T-cell (primary cell): ENCODE measurements around the gene CYB5R4. TPM values are rescaled to one million over a fixed set of nuclear protein-coding genes. Genes with fewer than 3 reads are reported as not detected.

ENCODE experiments used
- ATAC-seq, 4 experiments: fragments of 200-7000 bp in 3 of 4; fragments of 150-1000 bp in 1 of 4; cut with Tn5 transposase; replicated peaks in 1 of 4; 1 replicate in 3 of 4; 2 replicates in 1 of 4; pipeline ENCODE4 v1.10.0; 2021; ENCODE audit warnings: moderate library complexity in 3 of 4, mild to moderate bottlenecking in 2 of 4, moderate number of reproducible peaks in 1 of 4
- CTCF ChIA-PET, 2 donors: fragments of 300-600 bp; sonication (Branson Sonifier 250); formaldehyde crosslinking; loops; one replicate each; lab custom pipeline; 2022; ENCODE audit warnings: antibody characterized with exemption in 2 of 2; lab: Charles Lee
- POLR2A ChIA-PET, 2 donors: fragments of 300-600 bp; sonication (Branson Sonifier 250); formaldehyde crosslinking; loops; one replicate each; lab custom pipeline; 2022; ENCODE audit warnings: antibody characterized with exemption in 2 of 2; lab: Charles Lee
- DNase-seq, 35 experiments: peaks; one replicate each; pipeline versions ENCODE4 v3.0.0 to v3.0.0-alpha.2; 2013 to 2023
- H3K27ac ChIP-seq: one replicate; pipeline ENCODE4 v1.5.1; 2013; ENCODE audit warnings: low read length
- H3K27me3 ChIP-seq, 2 experiments: replicated peaks in 1 of 2; 1 replicate in 1 of 2; 2 replicates in 1 of 2; pipeline versions ENCODE4 v1.6.1 to v1.7.0; 2013; ENCODE audit warnings: low read length in 1 of 2, mixed read lengths in 1 of 2; ENCODE audit not compliant: control insufficient read depth in 2 of 2, insufficient read depth in 2 of 2; ENCODE audit errors: extremely low read depth in 1 of 2
- H3K36me3 ChIP-seq, 2 donors: 1 replicate in 1 of 2; 2 replicates in 1 of 2; pipeline versions ENCODE4 v1.6.1 to v1.7.0; 2013; ENCODE audit warnings: low read length in 1 of 2; ENCODE audit not compliant: control insufficient read depth in 2 of 2, insufficient read depth in 1 of 2; ENCODE audit errors: extremely low read depth in 1 of 2
- H3K4me1 ChIP-seq, 2 experiments: 1 replicate in 1 of 2; 2 replicates in 1 of 2; pipeline versions ENCODE4 v1.6.1 to v1.7.0; 2013; ENCODE audit warnings: low read length in 2 of 2, mixed read lengths in 1 of 2; ENCODE audit not compliant: insufficient read depth in 2 of 2, control insufficient read depth in 1 of 2; ENCODE audit errors: extremely low read depth in 1 of 2
- H3K4me3 ChIP-seq, 2 donors: 1 replicate in 1 of 2; 2 replicates in 1 of 2; pipeline versions ENCODE4 v1.5.1 to v1.7.0; 2013; ENCODE audit warnings: mild to moderate bottlenecking in 2 of 2, low read length in 1 of 2, moderate library complexity in 1 of 2; ENCODE audit not compliant: control insufficient read depth in 1 of 2; ENCODE audit errors: extremely low read depth in 1 of 2
- H3K9me3 ChIP-seq: 2 replicates; pipeline ENCODE4 v1.7.0; 2013
- H3K27ac Mint-ChIP-seq, 2 donors: one replicate each; pipeline ENCODE4 v1.8.0; 2020 to 2021; ENCODE audit warnings: mild to moderate bottlenecking in 2 of 2, mixed read lengths in 2 of 2
- H3K27me3 Mint-ChIP-seq, 2 donors: one replicate each; pipeline ENCODE4 v1.8.0; 2021 to 2022; ENCODE audit warnings: mixed read lengths in 2 of 2
- H3K36me3 Mint-ChIP-seq: one replicate; pipeline ENCODE4 v1.8.0; 2021; ENCODE audit warnings: mixed read lengths
- H3K4me1 Mint-ChIP-seq, 3 donors: one replicate each; pipeline ENCODE4 v1.8.0; 2020 to 2022; ENCODE audit warnings: mixed read lengths in 3 of 3, mild to moderate bottlenecking in 1 of 3
- H3K4me3 Mint-ChIP-seq, 3 donors: one replicate each; pipeline ENCODE4 v1.8.0; 2020 to 2022; ENCODE audit warnings: mild to moderate bottlenecking in 3 of 3, mixed read lengths in 3 of 3, moderate library complexity in 3 of 3
- H3K9me3 Mint-ChIP-seq, 3 donors: one replicate each; pipeline ENCODE4 v1.8.0; 2020 to 2022; ENCODE audit warnings: mixed read lengths in 3 of 3
- WGBS: methylation state at CpG from one replicate; pipeline ENCODE4 v1.1.5; 2013; ENCODE audit warnings: missing lambda C conversion rate; ENCODE audit not compliant: insufficient coverage; 5-methylcytosine and 5-hydroxymethylcytosine counted together
- total RNA-seq, 35 experiments: library from RNA in 6 of 35; stranded (reverse) in 6 of 35; fragments of 120-200 nt in 1 of 35; gene quantifications; one replicate each; pipeline versions ENCODE4 v1.2.1 to v1.2.4 and lab custom pipeline; 2013 to 2026

Gene CYB5R4
- total RNA-seq (10 to 100 TPM; 18.6 to 22.3 (median 20.2) TPM), total RNA-seq (lab: John Stamatoyannopoulos, UW) (22.1 to 63.2 (median 35.6) reads per million in 29 experiments)
- total RNA-seq (2013) = 28.9 TPM

DNA sequence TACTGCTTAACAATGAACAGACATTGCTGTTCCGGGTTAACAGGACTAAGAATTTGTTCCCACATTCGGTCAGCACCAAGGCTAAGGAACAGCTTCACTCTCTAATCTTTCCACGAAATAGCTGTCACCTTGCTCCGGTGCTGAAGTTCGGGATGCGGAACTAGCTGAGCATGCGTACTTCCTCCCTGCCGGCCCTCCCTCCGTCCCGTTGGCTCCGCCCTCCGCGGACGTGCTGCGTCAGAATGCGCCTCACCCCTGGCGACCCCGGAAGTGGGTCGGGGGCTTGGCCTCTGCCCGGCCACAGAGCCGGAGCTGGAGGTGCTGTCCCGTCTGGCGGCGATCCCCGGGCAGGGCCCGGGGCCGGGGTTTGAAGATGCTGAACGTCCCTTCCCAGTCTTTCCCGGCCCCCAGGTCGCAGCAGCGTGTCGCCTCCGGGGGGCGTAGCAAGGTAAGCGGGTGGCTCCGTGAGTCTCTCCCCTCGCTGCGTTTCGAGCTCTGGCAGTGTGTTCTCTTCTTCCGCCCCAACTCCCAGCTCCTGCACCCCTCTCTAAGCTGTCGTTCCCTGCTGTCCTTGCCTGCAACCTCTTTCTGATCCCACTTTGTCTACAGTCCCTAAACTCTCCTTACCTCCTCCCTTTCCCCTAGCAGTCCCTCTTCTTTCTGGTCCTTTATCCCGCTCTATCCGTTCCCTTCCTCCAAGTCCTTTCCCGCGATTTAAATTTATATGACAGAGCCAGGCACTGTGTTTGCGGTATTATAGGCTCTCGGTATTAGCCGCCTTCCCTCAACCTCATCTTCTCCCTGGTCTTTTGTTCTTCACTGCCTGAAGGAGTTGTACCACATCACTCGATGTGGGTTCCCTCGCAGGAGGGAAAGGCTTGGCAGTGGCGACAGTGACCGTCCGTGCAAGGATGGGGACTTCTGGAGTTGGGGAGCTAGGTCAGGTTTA lies at the start of gene CYB5R4:
TSS of gene CYB5R4 (plus strand) at position 280 of the 949 bp plus-strand sequence. CDS start at position 374, 94 bp downstream.
- Histone ChIP-seq H3K4me1 (peaks cover 12 to 13% of the 10 kb centered on the region in 2 experiments), H3K27me3 (peaks cover 0 to 10% of the 10 kb centered on the region in 2 experiments), H3K27ac (peak within 1 kb of the TSS; percentile 80), H3K4me3 (peak within 1 kb of the TSS; percentile 79 to 85), H3K36me3 (peaks cover 0 to 4% of the 10 kb centered on the region in 2 donors), H3K9me3 (no peaks in the 10 kb centered on the region)
- DNase-seq = peak; percentile 82 to 96 (median 91)
- Mint-ChIP-seq H3K4me3 (peak within 1 kb of the TSS; percentile 91 to 99 (median 96)), H3K4me1 (peaks cover 40 to 44% (median 40%) of the 10 kb centered on the region in 3 donors), H3K36me3 (peaks cover 8% of the 10 kb centered on the region), H3K27me3 (peaks cover 11% of the 10 kb centered on the region in 2 donors), H3K9me3 (no peaks in the 10 kb centered on the region), H3K27ac (peak within 1 kb of the TSS; percentile 85 to 86)
- ChIA-PET CTCF (interaction anchor here in 1 of 2 donors (0.6 to 1.9 kb wide), 9 partner anchors 24 to 801 kb away, joined by 3 to 14 read pairs (median 3); partner anchors contain the start of genes CEP162, DOP1A and UBE3D), POLR2A (interaction anchor here in 1 of 2 donors (0.6 to 1.4 kb wide), 2 partner anchors 1733 to 1819 kb away, joined by 3 to 8 read pairs; no protein-coding TSS in a partner anchor)
- under 1% methylated on average over 44 of the region's 53 CpGs for WGBS
- peak; percentile 96 to 97 (median 96) for ATAC-seq

GRCh38 chr6:83812595-83812994 lies 46.9 kb upstream of the CYB5R4 start:
- Mint-ChIP-seq H3K36me3 (no peaks in the 10 kb centered on the region), H3K9me3 (no peaks in the 10 kb centered on the region), H3K27ac (no peak overlapping the region), H3K27me3 (peaks cover 0 to 6% of the 10 kb centered on the region in 2 donors), H3K4me1 (no peaks in the 10 kb centered on the region), H3K4me3 (no peak overlapping the region)
- ATAC-seq (no peak), DNase-seq (no peak)
- no peaks in the 10 kb centered on the region for H3K4me1 ChIP-seq
- no peak overlapping the region for H3K4me3 ChIP-seq
- H3K9me3 ChIP-seq = no peaks in the 10 kb centered on the region
- H3K36me3 ChIP-seq = no peaks in the 10 kb centered on the region
- ChIA-PET POLR2A (interaction anchor here in 1 of 2 donors (0.6 kb wide), 1 partner anchor 1650 kb away, joined by 3 read pairs; no protein-coding TSS in a partner anchor), CTCF (interaction anchor here in 1 of 2 donors (0.7 kb wide), 1 partner anchor 24 kb away, joined by 4 read pairs; no protein-coding TSS in a partner anchor)
- no peaks in the 10 kb centered on the region for H3K27me3 ChIP-seq
- no peak overlapping the region for H3K27ac ChIP-seq

GRCh38 chr6:83815631-83816272 lies 43.7 kb upstream of the CYB5R4 start:
- no peak overlapping the region for H3K4me3 Mint-ChIP-seq
- Histone ChIP-seq H3K4me3 (no peak overlapping the region), H3K4me1 (no peaks in the 10 kb centered on the region), H3K9me3 (no peaks in the 10 kb centered on the region), H3K36me3 (no peaks in the 10 kb centered on the region), H3K27me3 (no peaks in the 10 kb centered on the region), H3K27ac (no peak overlapping the region)
- WGBS = no CpG with 5 or more reads among the region's 2 CpGs
- H3K9me3 Mint-ChIP-seq = no peaks in the 10 kb centered on the region
- CTCF ChIA-PET = no interaction called here
- no peaks in the 10 kb centered on the region for H3K4me1 Mint-ChIP-seq
- H3K36me3 Mint-ChIP-seq = no peaks in the 10 kb centered on the region
- peaks cover 0 to 9% of the 10 kb centered on the region in 2 donors for H3K27me3 Mint-ChIP-seq
- ATAC-seq (no peak), DNase-seq (no peak)
- H3K27ac Mint-ChIP-seq = no peak overlapping the region
- POLR2A ChIA-PET = no interaction called here

GRCh38 chr6:83822629-83823169 lies 36.8 kb upstream of the CYB5R4 start:
- H3K27me3 Mint-ChIP-seq = peaks cover 0 to 13% of the 10 kb centered on the region in 2 donors
- Histone ChIP-seq H3K9me3 (no peaks in the 10 kb centered on the region), H3K4me3 (no peak overlapping the region), H3K4me1 (no peaks in the 10 kb centered on the region), H3K27ac (no peak overlapping the region), H3K36me3 (no peaks in the 10 kb centered on the region), H3K27me3 (peaks cover 0 to 5% of the 10 kb centered on the region in 2 experiments)
- no peaks in the 10 kb centered on the region for H3K4me1 Mint-ChIP-seq
- DNase-seq (no peak), ATAC-seq (no peak)
- no peak overlapping the region for H3K27ac Mint-ChIP-seq
- no peaks in the 10 kb centered on the region for H3K9me3 Mint-ChIP-seq
- ChIA-PET POLR2A (no interaction called here), CTCF (no interaction called here)
- H3K4me3 Mint-ChIP-seq = no peak overlapping the region
- no CpG with 5 or more reads among the region's 3 CpGs for WGBS
- no peaks in the 10 kb centered on the region for H3K36me3 Mint-ChIP-seq

DNA sequence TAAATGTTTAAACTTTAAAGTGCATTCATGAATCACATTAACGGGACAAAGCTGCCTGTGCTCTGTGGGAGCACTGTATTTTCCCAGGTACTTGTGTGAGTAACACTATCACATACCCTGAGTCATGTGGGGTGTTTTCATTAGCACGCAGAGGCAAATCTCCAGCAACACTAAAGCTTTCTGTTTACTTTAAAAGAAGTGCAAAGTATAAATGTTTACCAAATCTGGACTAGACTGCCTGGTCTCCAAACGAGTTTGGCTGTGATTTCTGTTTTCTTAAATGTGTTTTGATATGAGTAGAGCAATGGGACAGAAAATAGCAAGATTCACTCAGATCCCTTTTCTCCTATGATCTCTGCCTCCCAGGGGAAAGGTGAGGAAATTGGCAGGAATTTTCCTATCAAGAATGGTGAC lies 35.1 kb upstream of the CYB5R4 start:
- H3K9me3 ChIP-seq = no peaks in the 10 kb centered on the region
- H3K27me3 ChIP-seq = peaks cover 0 to 5% of the 10 kb centered on the region in 2 experiments
- peaks cover 0 to 8% of the 10 kb centered on the region in 2 donors for H3K27me3 Mint-ChIP-seq
- H3K4me3 ChIP-seq = no peak overlapping the region
- H3K27ac Mint-ChIP-seq = no peak overlapping the region
- WGBS = no CpG with 5 or more reads among the region's 3 CpGs
- H3K4me1 Mint-ChIP-seq = no peaks in the 10 kb centered on the region
- H3K4me3 Mint-ChIP-seq = no peak overlapping the region
- no peaks in the 10 kb centered on the region for H3K4me1 ChIP-seq
- no peak for ATAC-seq
- H3K27ac ChIP-seq = no peak overlapping the region
- DNase-seq = no peak
- no peaks in the 10 kb centered on the region for H3K36me3 Mint-ChIP-seq
- H3K9me3 Mint-ChIP-seq = no peaks in the 10 kb centered on the region
- CTCF ChIA-PET = no interaction called here
- POLR2A ChIA-PET = no interaction called here
- H3K36me3 ChIP-seq = no peaks in the 10 kb centered on the region

DNA sequence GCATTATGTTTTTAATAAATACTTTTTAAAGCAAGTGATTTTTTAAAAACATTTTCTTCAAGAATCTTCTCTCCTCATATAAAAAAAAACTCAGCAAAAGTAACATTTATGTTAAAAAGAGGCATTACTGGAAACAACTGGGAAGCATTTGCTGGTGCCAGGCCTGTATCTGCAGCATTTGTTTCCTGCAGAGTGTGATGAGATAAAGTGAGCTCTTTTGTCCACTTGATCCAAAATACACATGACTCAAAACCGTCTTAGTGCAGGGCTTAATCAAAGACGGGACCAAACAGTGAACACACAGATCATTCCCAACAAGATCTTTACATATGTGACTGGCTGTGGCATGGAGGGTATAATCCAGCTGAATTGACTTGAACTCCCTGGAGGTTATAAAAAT lies 34.7 kb upstream of the CYB5R4 start:
- H3K4me3 ChIP-seq = no peak overlapping the region
- CTCF ChIA-PET = no interaction called here
- no peak overlapping the region for H3K27ac ChIP-seq
- no peaks in the 10 kb centered on the region for H3K36me3 Mint-ChIP-seq
- H3K4me1 ChIP-seq = no peaks in the 10 kb centered on the region
- H3K27me3 Mint-ChIP-seq = peaks cover 0 to 10% of the 10 kb centered on the region in 2 donors
- no peak for DNase-seq
- H3K4me3 Mint-ChIP-seq = no peak overlapping the region
- H3K36me3 ChIP-seq = no peaks in the 10 kb centered on the region
- no peak overlapping the region for H3K27ac Mint-ChIP-seq
- no CpG with 5 or more reads among the region's 2 CpGs for WGBS
- no peak for ATAC-seq
- no peaks in the 10 kb centered on the region for H3K9me3 Mint-ChIP-seq
- peaks cover 0 to 5% of the 10 kb centered on the region in 2 experiments for H3K27me3 ChIP-seq
- no peaks in the 10 kb centered on the region for H3K4me1 Mint-ChIP-seq
- POLR2A ChIA-PET = no interaction called here
- no peaks in the 10 kb centered on the region for H3K9me3 ChIP-seq
